GM10248 (cell line): ENCODE measurements around the gene NFIA.

Source experiments
- CTCF ChIA-PET: fragments of 300-600 bp; sonication (Branson Sonifier 250); formaldehyde crosslinking; extraction: SDS; loops from one replicate; lab custom pipeline; 2021; ENCODE audit warnings: antibody characterized with exemption; lab: Yijun Ruan, JAX
- POLR2A ChIA-PET: fragments of 350-650 bp; sonication (Branson Sonifier 250); formaldehyde crosslinking; extraction: SDS; loops from one replicate; lab custom pipeline; 2020; ENCODE audit warnings: antibody characterized with exemption; lab: Yijun Ruan, JAX
- DNase-seq: peaks from one replicate; pipeline ENCODE4 v3.0.0; 2012; ENCODE audit errors: extremely low spot score
- TF ChIP-seq, protein P1 (sequence below): IDR thresholded peaks from 2 replicates; pipeline ENCODE4 v1.5.1; 2012; ENCODE audit warnings: mild to moderate bottlenecking, low read depth; ENCODE audit errors: extremely low read depth, missing control alignments, control extremely low read depth

The NFIA gene

DNA sequence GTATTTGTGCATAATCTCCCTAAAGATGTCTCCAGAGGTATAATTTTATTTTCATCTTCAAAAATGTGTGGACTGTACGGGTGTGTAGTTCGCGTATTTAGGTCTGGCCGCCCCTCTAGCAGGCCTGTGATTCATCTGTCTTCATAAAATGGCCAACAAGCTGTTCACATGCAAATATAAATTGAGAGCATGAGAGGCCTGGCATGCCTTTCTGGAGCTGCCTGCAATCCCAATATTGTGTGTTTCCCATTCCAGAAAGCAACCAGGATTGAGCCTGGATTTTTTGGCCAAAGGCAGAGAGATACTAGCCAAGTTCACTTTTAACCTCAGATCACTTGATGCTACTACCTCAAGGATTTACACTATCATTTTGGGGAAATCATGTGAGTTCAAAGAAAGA is 197.2 kb downstream of the NFIA start:
- TF ChIP-seq, protein P1, sequence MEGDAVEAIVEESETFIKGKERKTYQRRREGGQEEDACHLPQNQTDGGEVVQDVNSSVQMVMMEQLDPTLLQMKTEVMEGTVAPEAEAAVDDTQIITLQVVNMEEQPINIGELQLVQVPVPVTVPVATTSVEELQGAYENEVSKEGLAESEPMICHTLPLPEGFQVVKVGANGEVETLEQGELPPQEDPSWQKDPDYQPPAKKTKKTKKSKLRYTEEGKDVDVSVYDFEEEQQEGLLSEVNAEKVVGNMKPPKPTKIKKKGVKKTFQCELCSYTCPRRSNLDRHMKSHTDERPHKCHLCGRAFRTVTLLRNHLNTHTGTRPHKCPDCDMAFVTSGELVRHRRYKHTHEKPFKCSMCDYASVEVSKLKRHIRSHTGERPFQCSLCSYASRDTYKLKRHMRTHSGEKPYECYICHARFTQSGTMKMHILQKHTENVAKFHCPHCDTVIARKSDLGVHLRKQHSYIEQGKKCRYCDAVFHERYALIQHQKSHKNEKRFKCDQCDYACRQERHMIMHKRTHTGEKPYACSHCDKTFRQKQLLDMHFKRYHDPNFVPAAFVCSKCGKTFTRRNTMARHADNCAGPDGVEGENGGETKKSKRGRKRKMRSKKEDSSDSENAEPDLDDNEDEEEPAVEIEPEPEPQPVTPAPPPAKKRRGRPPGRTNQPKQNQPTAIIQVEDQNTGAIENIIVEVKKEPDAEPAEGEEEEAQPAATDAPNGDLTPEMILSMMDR = no peak
- ChIA-PET CTCF (no interaction called here), POLR2A (no interaction called here)
- DNase-seq = no peak

DNA sequence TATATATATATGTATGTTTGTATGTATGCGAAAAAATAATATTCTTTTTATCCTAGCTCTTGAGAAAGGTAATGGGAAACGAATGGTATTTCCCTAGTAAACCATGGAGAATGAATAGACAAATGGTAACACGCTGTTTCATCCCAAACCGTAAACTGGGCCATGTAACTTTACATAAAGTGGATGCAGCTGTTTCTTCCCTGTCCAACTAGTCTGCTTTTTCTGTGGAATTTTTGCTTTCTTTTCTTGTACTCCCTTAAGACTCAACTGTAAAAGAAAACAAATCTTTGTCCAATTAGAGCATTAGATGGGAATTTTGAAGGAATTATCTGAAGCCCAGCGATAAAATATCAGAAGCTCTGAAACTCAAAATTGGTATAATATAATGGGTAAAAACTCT is 198.1 kb downstream of the NFIA start:
- CTCF ChIA-PET = no interaction called here
- POLR2A ChIA-PET = no interaction called here

DNA sequence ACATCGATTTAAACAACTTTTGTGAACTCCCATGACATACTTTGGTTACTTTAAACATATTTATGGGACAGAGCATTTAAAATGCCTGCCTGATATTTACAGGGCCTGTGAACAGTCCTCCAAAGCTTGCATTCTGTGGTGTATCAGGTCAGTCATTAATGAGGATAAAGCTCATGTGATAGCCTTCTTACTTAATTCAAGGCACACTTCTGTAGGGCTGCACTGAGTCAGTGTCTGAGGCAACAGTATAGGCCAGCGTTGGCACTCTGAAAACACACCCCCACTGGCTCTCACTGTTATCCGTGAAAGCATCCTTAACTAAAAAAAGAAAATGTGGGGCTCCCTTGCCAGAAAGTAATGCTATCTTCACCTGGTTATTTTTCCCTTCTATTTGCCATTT is 200.0 kb downstream of the NFIA start:
- CTCF ChIA-PET = interaction anchor here (0.9 to 1.5 kb wide), 4 partner anchors 9 to 40 kb away, joined by 3 to 4 read pairs (median 3); no protein-coding TSS in a partner anchor
- POLR2A ChIA-PET = no interaction called here
- TF ChIP-seq, protein P1 = no peak
- no peak for DNase-seq

More for the DNA sequence above, 198.1 kb downstream of the NFIA start:
- TF ChIP-seq, protein P1 = no peak
- DNase-seq = no peak

DNA sequence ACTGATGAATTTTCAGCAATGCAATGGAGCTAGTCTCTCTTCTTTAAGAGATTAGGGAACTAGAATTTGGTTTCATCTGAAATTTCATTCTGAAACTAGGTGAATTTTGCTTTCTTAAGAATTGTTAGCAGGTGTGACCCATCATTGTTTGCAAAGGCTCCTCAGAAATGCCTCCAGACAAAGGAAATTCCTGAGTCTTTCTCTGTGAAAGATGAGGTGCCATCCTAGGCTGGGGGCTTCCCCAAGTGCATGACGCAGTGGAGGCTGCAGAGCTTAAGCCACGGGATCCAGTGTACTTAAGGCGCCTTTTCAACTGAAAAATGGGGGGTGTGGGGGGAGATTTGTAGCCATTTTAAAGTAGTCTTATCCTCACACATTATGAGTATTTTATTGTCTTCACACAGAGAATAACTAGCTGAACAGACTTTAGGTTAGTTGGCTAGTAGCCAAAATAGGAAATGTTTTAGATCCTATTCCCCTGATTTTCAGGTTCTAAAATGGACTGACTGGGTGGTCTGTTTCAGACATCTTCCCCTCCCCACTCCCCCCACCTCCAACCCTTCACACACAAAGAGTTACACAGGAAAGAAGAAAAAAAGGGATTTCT is 202.0 kb downstream of the NFIA start:
- ChIA-PET CTCF (interaction anchor here (1.2 kb wide), 1 partner anchor 13 kb away, joined by 3 read pairs; no protein-coding TSS in a partner anchor), POLR2A (no interaction called here)
- DNase-seq = no peak
- TF ChIP-seq, protein P1 = no peak

DNA sequence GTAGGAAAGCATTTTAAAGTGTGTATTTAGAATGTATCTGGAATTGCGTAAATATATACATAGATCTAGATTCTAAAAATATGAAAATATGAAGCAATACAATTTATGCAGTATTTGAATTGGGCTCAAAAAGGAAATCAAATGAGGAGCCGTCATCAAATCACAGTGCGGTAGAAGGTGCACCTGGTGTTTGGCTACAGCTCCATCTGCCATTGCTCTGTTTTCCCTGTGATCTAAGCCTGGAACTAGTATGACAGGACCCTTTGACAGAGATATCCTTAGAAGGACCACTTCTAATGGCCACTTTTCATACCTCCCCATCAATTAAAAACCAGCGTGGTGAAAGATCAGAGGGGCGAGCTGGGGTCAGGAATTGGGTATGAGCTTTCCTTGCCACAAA is 202.6 kb downstream of the NFIA start:
- ChIA-PET POLR2A (no interaction called here), CTCF (interaction anchor here (1.2 kb wide), 1 partner anchor 13 kb away, joined by 3 read pairs; no protein-coding TSS in a partner anchor)
- no peak for DNase-seq
- TF ChIP-seq, protein P1 = no peak

DNA sequence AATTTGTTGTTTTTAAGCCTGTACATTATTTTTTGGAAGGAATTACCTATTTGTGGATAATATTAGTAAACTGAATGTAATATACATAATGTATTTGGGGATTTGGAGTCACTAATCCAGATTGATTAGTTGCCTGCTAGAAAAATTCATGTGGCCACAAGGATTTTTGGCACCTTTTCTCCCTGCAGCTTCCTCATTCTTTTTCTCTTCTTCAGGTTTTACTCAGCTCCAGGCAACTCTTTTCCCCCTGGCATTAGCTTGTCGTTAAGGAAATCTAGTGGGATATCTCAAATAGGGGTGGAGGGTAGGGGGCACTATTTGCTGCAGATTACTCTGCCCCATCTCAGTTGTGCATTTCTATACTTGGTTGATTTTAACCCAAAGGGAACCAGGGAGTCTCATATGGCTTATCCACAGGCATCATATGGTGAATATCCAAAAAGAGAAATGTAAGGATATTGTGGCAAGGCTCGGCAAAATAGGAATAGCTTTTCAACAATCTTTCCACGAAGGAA is 203.1 kb downstream of the NFIA start:
- ChIA-PET POLR2A (no interaction called here), CTCF (no interaction called here)
- TF ChIP-seq, protein P1 = no peak
- no peak for DNase-seq
